RWPE2 (cell line): ENCODE results near the gene CST8.

Source experiments
- ATAC-seq: fragments of 200-7000 bp; cut with Tn5 transposase; 3 replicates; pipeline ENCODE4 v1.9.1; 2021; ENCODE audit warnings: low read depth
- DNase-seq: peaks from one replicate; pipeline ENCODE4 v3.0.0-alpha.2; 2020; ENCODE audit warnings: low spot score
- H3K27ac ChIP-seq: fragments of 450-650 bp; 2 replicates; pipeline ENCODE4 v1.5.1; 2017; ENCODE audit warnings: mild to moderate bottlenecking; ENCODE audit not compliant: poor library complexity, severe bottlenecking
- H3K27me3 ChIP-seq: fragments of 250-450 bp; sonication (Bioruptor Pico); 2 replicates; pipeline ENCODE4 v1.5.1; 2021; ENCODE audit warnings: mild to moderate bottlenecking, moderate library complexity; ENCODE audit not compliant: insufficient read depth, poor library complexity, severe bottlenecking
- H3K36me3 ChIP-seq: fragments of 250-450 bp; sonication (Bioruptor Pico); 2 replicates; pipeline ENCODE4 v1.5.1; 2020; ENCODE audit warnings: low read depth, mild to moderate bottlenecking, moderate library complexity
- H3K4me1 ChIP-seq: fragments of 250-450 bp; sonication (Bioruptor Pico); 2 replicates; pipeline ENCODE4 v1.5.1; 2021; ENCODE audit warnings: mild to moderate bottlenecking, moderate library complexity; ENCODE audit not compliant: insufficient read depth, poor library complexity, severe bottlenecking
- H3K4me3 ChIP-seq: fragments of 250-450 bp; sonication (Bioruptor Pico); 2 replicates; pipeline ENCODE4 v1.5.1; 2021; ENCODE audit warnings: mild to moderate bottlenecking, moderate library complexity; ENCODE audit not compliant: severe bottlenecking
- H3K9me3 ChIP-seq: fragments of 250-450 bp; sonication (Bioruptor Pico); 2 replicates; pipeline ENCODE4 v1.5.1; 2021; ENCODE audit warnings: mild to moderate bottlenecking, moderate library complexity; ENCODE audit not compliant: severe bottlenecking
- CTCF ChIP-seq: fragments of 450-650 bp; IDR thresholded peaks from one replicate; pipeline ENCODE4 v1.5.1; 2017; ENCODE audit warnings: mild to moderate bottlenecking, moderate library complexity; ENCODE audit not compliant: poor library complexity, severe bottlenecking

Gene CST8

GRCh38 chr20:23490817-23491216, at the start of gene CST8:
Gene CST8 (plus strand): TSS chr20:23491117. CDS start chr20:23491668, 551 bp downstream.
- Histone ChIP-seq H3K27ac (no peak within 1 kb of the TSS), H3K9me3 (no peaks in the 10 kb centered on the region), H3K36me3 (no peaks in the 10 kb centered on the region), H3K27me3 (no peaks in the 10 kb centered on the region), H3K4me1 (no peaks in the 10 kb centered on the region), H3K4me3 (no peak within 1 kb of the TSS)
- ATAC-seq (no peak), DNase-seq (no peak)
- TF ChIP-seq CTCF = no peak

- Histone ChIP-seq H3K9me3 (no peaks in the 10 kb centered on the region), H3K27me3 (no peaks in the 10 kb centered on the region), H3K36me3 (no peaks in the 10 kb centered on the region), H3K4me3 (no peak overlapping the region), H3K4me1 (peaks cover 6% of the 10 kb centered on the region), H3K27ac (no peak overlapping the region)
- ATAC-seq = peak; percentile 82
- peak; percentile 93 for TF ChIP-seq CTCF
- DNase-seq = no peak
Measured at GRCh38 chr20:23441850-23442313, 49.0 kb upstream of the CST8 start.

- Histone ChIP-seq H3K36me3 (no peaks in the 10 kb centered on the region), H3K9me3 (no peaks in the 10 kb centered on the region), H3K4me1 (peaks cover 6% of the 10 kb centered on the region), H3K27me3 (no peaks in the 10 kb centered on the region), H3K27ac (no peak overlapping the region), H3K4me3 (no peak overlapping the region)
- no peak for ATAC-seq
- no peak for TF ChIP-seq CTCF
- DNase-seq = no peak
Measured at GRCh38 chr20:23442436-23442835, 48.5 kb upstream of the CST8 start.

GRCh38 chr20:23444859-23445258, 46.1 kb upstream of the CST8 start:
- Histone ChIP-seq H3K9me3 (no peaks in the 10 kb centered on the region), H3K27ac (no peak overlapping the region), H3K27me3 (no peaks in the 10 kb centered on the region), H3K36me3 (no peaks in the 10 kb centered on the region), H3K4me3 (no peak overlapping the region), H3K4me1 (peaks cover 6% of the 10 kb centered on the region)
- ATAC-seq (no peak), DNase-seq (no peak)
- no peak for TF ChIP-seq CTCF

- TF ChIP-seq CTCF = no peak
- no peaks in the 10 kb centered on the region for H3K27me3 ChIP-seq
- ATAC-seq (peak; percentile 67; the same call in 2 of the 3 replicates), DNase-seq (no peak)
- no peak overlapping the region for H3K4me3 ChIP-seq
- H3K9me3 ChIP-seq = no peaks in the 10 kb centered on the region
- H3K27ac ChIP-seq = no peak overlapping the region
- H3K36me3 ChIP-seq = no peaks in the 10 kb centered on the region
- H3K4me1 ChIP-seq = peaks cover 6% of the 10 kb centered on the region
Measured at GRCh38 chr20:23445596-23446217, 45.2 kb upstream of the CST8 start.
